ENCODE measurements around the gene APOBEC3H. TPM values are rescaled to one million over a fixed set of nuclear protein-coding genes. Genes with fewer than 3 reads are reported as not detected.

The APOBEC3H gene
- total RNA-seq: not detected in 2 replicates

DNA sequence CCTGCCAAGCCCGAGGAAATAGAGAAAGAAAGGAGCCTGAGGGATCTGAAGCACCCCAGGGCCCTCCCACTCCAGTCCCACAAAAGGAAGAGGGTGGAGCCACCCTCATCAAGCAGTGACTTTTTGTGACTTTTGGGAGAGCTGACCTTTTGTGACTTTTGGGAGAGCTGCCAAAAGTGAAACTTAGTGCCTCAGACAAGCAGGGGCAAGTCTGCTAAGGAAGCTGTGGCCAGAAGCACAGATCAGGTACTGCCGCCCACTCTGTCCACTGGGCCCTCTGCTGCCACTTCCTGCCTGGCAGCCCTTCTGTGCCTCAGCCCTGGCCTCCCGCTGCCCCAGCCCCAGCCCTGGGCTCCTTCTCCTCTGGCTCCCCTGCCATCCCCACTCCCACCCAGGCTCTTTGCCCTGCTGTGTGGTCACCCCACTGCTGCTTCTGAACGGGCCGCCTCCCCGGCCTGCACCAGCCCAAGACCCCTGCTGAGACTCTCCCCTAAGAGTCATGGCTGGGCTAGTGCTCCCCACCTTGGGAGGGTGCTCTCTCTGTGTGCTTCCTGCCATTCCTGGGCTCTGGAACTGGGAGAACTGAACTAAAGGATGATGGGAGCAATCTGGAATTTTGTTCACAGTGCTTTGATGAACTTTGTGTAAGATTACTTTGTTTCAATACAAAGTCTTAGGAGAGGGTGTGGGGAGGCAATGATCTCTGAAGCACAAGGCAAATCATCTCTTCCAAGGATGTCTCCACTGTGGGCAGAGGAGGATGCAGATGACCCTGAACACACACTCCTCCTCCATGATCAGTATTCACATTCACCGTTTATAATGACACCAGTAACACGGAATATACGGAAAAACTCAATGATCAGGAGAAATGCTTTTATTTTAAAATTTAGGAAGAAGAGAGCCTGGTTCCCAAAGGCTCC, at the start of gene APOBEC3H:
Gene APOBEC3H (plus strand): TSS at position 147 of the 923 bp plus-strand sequence. CDS start 3,035 bp downstream, outside the sequence.

DNA sequence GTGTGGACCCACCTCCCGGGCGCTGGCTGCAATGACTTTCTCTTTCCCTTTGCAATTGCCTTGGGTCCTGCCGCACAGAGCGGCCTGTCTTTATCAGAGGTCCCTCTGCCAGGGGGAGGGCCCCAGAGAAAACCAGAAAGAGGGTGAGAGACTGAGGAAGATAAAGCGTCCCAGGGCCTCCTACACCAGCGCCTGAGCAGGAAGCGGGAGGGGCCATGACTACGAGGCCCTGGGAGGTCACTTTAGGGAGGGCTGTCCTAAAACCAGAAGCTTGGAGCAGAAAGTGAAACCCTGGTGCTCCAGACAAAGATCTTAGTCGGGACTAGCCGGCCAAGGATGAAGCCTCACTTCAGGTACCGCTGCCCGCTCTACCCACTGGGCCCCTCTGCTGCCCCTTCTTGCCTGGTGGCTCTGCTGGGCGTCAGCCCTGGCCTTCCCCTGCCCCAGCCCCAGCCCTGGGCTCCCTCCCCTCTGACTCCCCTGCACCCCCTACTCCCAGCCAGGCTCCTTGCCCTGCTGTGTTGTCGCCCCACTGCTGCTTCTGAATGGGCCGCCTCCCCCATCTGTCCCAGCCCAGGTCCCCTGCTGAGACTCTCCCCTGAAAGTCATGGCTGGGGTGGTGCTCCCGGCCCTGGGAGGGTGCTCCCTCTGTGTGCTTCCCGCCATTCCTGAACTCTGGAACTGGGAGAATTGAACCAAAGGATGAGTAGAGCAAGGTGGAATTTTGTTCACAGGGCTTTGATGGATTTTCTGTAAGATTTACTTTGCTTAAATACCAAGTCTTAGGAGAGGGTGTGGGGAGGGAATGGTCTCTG, 19.8 kb upstream of the APOBEC3H start, which contains the start of gene APOBEC3G:
Gene APOBEC3G (plus strand): TSS at position 250 of the 815 bp plus-strand sequence. CDS start 87 bp downstream, at position 337.

DNA sequence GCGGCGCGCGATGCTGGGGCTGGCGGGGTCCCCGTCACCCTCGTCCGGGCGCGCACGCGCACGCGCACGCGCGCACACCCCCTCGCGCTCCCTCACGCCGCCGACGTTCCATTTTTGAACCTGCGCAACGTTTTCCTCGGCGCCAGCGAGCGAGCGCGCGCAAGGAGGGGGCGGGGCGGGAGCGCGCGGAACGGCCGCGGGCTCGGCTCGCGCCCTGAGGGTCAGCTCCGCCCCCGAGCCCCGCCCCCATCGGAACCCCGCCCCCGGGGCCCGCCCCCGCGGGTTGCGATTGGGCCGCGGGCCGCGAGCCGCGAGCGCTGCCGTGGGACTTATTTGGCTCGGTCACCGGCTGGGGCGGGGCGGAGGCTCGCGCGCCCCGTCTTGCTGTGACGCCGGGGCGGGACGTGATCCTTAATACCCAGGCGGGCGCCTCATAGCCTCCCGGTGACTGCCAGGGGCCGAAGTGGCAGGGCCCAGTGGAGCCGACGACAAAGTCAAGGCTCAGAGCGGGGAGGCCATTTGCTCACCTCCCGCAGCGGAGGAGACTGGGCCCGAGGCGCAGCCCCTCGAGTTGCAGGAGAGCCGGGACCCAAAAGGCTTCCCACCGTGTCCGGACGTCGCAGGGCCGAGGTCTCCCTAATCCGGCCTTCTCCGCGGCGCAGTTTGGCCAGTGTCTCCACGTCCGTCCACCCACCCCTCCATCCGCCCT, 55.6 kb downstream of the APOBEC3H start, which contains the start of gene CBX7:
Gene CBX7 (minus strand): TSS at position 170 of the 709 bp plus-strand sequence. CDS start 236 bp downstream, outside the sequence.

Other genes starting within 250 kb of the APOBEC3H start
- 44.0 and 50.2 TPM in 2 replicates for gene CBX6, start 225.0 kb upstream of the APOBEC3H start, total RNA-seq
- not detected in 2 replicates for gene APOBEC3A, start 139.6 kb upstream of the APOBEC3H start, total RNA-seq
- 2.4 and 7.5 TPM in 2 replicates for gene APOBEC3B, start 114.9 kb upstream of the APOBEC3H start, total RNA-seq
- 8.2 and 8.5 TPM in 2 replicates for gene APOBEC3C, start 83.0 kb upstream of the APOBEC3H start, total RNA-seq
- 0.75 and 0.77 TPM in 2 replicates for gene APOBEC3D, start 76.1 kb upstream of the APOBEC3H start, total RNA-seq
- gene APOBEC3F, start 56.4 kb upstream of the APOBEC3H start, total RNA-seq: 4.8 and 9.2 TPM in 2 replicates
- gene APOBEC3G, start 20.0 kb upstream of the APOBEC3H start, total RNA-seq: 14.5 and 15.4 TPM in 2 replicates
- gene CBX7, start 55.4 kb downstream of the APOBEC3H start, total RNA-seq: 6.2 and 13.5 TPM in 2 replicates
- 0.11 TPM in 1 of 2 replicates, not detected in the other for gene PDGFB, start 147.7 kb downstream of the APOBEC3H start, total RNA-seq
- 2,760 and 3,323 TPM in 2 replicates for gene RPL3, start 222.4 kb downstream of the APOBEC3H start, total RNA-seq